HEK293 (cell line): ENCODE data around the gene TTC7B.

ENCODE experiments used
- CTCF ChIA-PET: fragments of 350-600 bp; formaldehyde crosslinking; extraction: SDS; loops from one replicate; lab custom pipeline; 2021; ENCODE audit warnings: antibody characterized with exemption; lab: Yijun Ruan, JAX
- POLR2A ChIA-PET: fragments of 300-600 bp; formaldehyde crosslinking; extraction: SDS; loops from one replicate; lab custom pipeline; 2020; ENCODE audit warnings: antibody characterized with exemption, inconsistent platforms; lab: Yijun Ruan, JAX
- H3K27ac ChIP-seq: fragments of 200-500 bp; sonication (Bioruptor generic); 2 replicates; pipeline ENCODE4 v1.5.1; 2014; ENCODE audit warnings: low read depth, low read length, control low read depth, inconsistent platforms; ENCODE audit errors: extremely low read depth
- H3K36me3 ChIP-seq, 2 experiments: fragments of 200-500 bp in 1 of 2; sonication (Bioruptor generic) in 1 of 2; 1 replicate in 1 of 2; 2 replicates in 1 of 2; pipeline ENCODE4 v1.5.1; 2014 to 2017; ENCODE audit warnings: inconsistent platforms in 2 of 2, low read length in 2 of 2; ENCODE audit not compliant: control insufficient read depth in 2 of 2, insufficient read depth in 1 of 2
- H3K4me1 ChIP-seq: fragments of 200-500 bp; sonication (Bioruptor generic); 2 replicates; pipeline ENCODE4 v1.5.1; 2014; ENCODE audit warnings: mild to moderate bottlenecking, low read length, inconsistent platforms; ENCODE audit not compliant: control insufficient read depth, insufficient read depth
- H3K4me3 ChIP-seq: 2 replicates; pipeline ENCODE4 v1.5.1; 2011; ENCODE audit warnings: low read depth, mild to moderate bottlenecking, control low read depth, low read length, moderate library complexity
- H3K9me3 ChIP-seq: fragments of 200-500 bp; sonication (Bioruptor generic); 2 replicates; pipeline ENCODE4 v1.5.1; 2014; ENCODE audit warnings: low read depth, low read length, inconsistent platforms; ENCODE audit not compliant: control insufficient read depth, insufficient read depth
- GLIS2 ChIP-seq: fragments of 450-650 bp; formaldehyde crosslinking; IDR thresholded peaks from 2 replicates; pipeline ENCODE4 v1.5.1; 2016; ENCODE audit warnings: missing biosample characterization, missing genetic modification characterization
- HOXC10 ChIP-seq: sonication (generic); formaldehyde crosslinking; IDR thresholded peaks from 2 replicates; pipeline ENCODE4 v1.8.1; 2023; ENCODE audit warnings: mild to moderate bottlenecking, missing genetic modification reagents
- HOXD13 ChIP-seq: sonication (generic); formaldehyde crosslinking; IDR thresholded peaks from 2 replicates; pipeline ENCODE4 v1.8.0; 2022; ENCODE audit warnings: missing genetic modification reagents, borderline replicate concordance
- KLF7 ChIP-seq: fragments of 450-650 bp; formaldehyde crosslinking; IDR thresholded peaks from 2 replicates; pipeline ENCODE4 v1.5.1; 2016; ENCODE audit warnings: missing biosample characterization, missing genetic modification characterization, borderline replicate concordance
- SP7 ChIP-seq: fragments of 450-650 bp; formaldehyde crosslinking; IDR thresholded peaks from 2 replicates; pipeline ENCODE4 v1.5.1; 2016; ENCODE audit warnings: missing biosample characterization, missing genetic modification characterization
- ZBTB1 ChIP-seq: fragments of 450-650 bp; formaldehyde crosslinking; IDR thresholded peaks from 2 replicates; pipeline ENCODE4 v1.5.1; 2016; ENCODE audit warnings: missing biosample characterization, missing genetic modification characterization
- ZBTB17 ChIP-seq: fragments of 450-650 bp; formaldehyde crosslinking; IDR thresholded peaks from 2 replicates; pipeline ENCODE4 v1.5.1; 2016; ENCODE audit warnings: missing biosample characterization, missing genetic modification characterization
- ZFP37 ChIP-seq: fragments of 450-650 bp; formaldehyde crosslinking; IDR thresholded peaks from 2 replicates; pipeline ENCODE4 v1.5.1; 2016; ENCODE audit warnings: missing biosample characterization, missing genetic modification characterization
- ZIC2 ChIP-seq: fragments of 450-650 bp; formaldehyde crosslinking; IDR thresholded peaks from 2 replicates; pipeline ENCODE4 v1.5.1; 2016; ENCODE audit warnings: missing biosample characterization, missing genetic modification characterization
- ZNF132 ChIP-seq: fragments of 450-650 bp; formaldehyde crosslinking; IDR thresholded peaks from 2 replicates; pipeline ENCODE4 v1.5.1; 2017; ENCODE audit warnings: missing biosample characterization, missing genetic modification characterization, borderline replicate concordance
- ZNF133 ChIP-seq: fragments of 450-650 bp; formaldehyde crosslinking; IDR thresholded peaks from 2 replicates; pipeline ENCODE4 v1.5.1; 2016; ENCODE audit warnings: missing biosample characterization, missing genetic modification characterization
- ZNF211 ChIP-seq: fragments of 450-650 bp; formaldehyde crosslinking; IDR thresholded peaks from 2 replicates; pipeline ENCODE4 v1.5.1; 2016; ENCODE audit warnings: low read depth, missing biosample characterization, missing genetic modification characterization
- ZNF223 ChIP-seq: fragments of 450-650 bp; formaldehyde crosslinking; IDR thresholded peaks from 2 replicates; pipeline ENCODE4 v1.5.1; 2016; ENCODE audit warnings: missing biosample characterization, missing genetic modification characterization
- ZNF324 ChIP-seq: fragments of 450-650 bp; formaldehyde crosslinking; IDR thresholded peaks from 2 replicates; pipeline ENCODE4 v1.5.1; 2016; ENCODE audit warnings: missing biosample characterization, missing genetic modification characterization
- ZNF341 ChIP-seq: fragments of 450-650 bp; formaldehyde crosslinking; IDR thresholded peaks from 2 replicates; pipeline ENCODE4; 2016; ENCODE audit warnings: low read depth, missing biosample characterization, missing genetic modification characterization
- ZNF354C ChIP-seq: fragments of 450-650 bp; formaldehyde crosslinking; IDR thresholded peaks from 2 replicates; pipeline ENCODE4 v1.5.1; 2016; ENCODE audit warnings: missing biosample characterization, missing genetic modification characterization, low read depth, borderline replicate concordance
- ZNF423 ChIP-seq: fragments of 450-650 bp; formaldehyde crosslinking; IDR thresholded peaks from 2 replicates; pipeline ENCODE4 v1.5.1; 2016; ENCODE audit warnings: missing biosample characterization, missing genetic modification characterization
- ZNF521 ChIP-seq: fragments of 450-650 bp; formaldehyde crosslinking; IDR thresholded peaks from 2 replicates; pipeline ENCODE4 v1.5.1; 2017; ENCODE audit warnings: missing biosample characterization, mild to moderate bottlenecking, missing genetic modification characterization
- ZNF548 ChIP-seq: fragments of 450-650 bp; formaldehyde crosslinking; IDR thresholded peaks from 2 replicates; pipeline ENCODE4 v1.5.1; 2016; ENCODE audit warnings: missing biosample characterization, missing genetic modification characterization
- ZNF555 ChIP-seq: fragments of 450-650 bp; formaldehyde crosslinking; conservative IDR thresholded peaks from 2 replicates; pipeline ENCODE4 v1.5.1; 2017; ENCODE audit warnings: missing biosample characterization, mild to moderate bottlenecking, missing genetic modification characterization, inconsistent platforms
- ZNF610 ChIP-seq: fragments of 450-650 bp; formaldehyde crosslinking; IDR thresholded peaks from 2 replicates; pipeline ENCODE4 v1.5.1; 2016; ENCODE audit warnings: missing biosample characterization, missing genetic modification characterization, borderline replicate concordance
- ZNF623 ChIP-seq: fragments of 450-650 bp; formaldehyde crosslinking; IDR thresholded peaks from 2 replicates; pipeline ENCODE4 v1.5.1; 2016; ENCODE audit warnings: missing biosample characterization, missing genetic modification characterization
- ZNF654 ChIP-seq: fragments of 450-650 bp; formaldehyde crosslinking; IDR thresholded peaks from 2 replicates; pipeline ENCODE4 v1.5.1; 2016; ENCODE audit warnings: low read depth, missing biosample characterization, missing genetic modification characterization
- ZNF837 ChIP-seq: fragments of 450-650 bp; formaldehyde crosslinking; IDR thresholded peaks from 2 replicates; pipeline ENCODE4 v1.5.1; 2016; ENCODE audit warnings: missing biosample characterization, missing genetic modification characterization
- ZNF843 ChIP-seq: fragments of 450-650 bp; formaldehyde crosslinking; IDR thresholded peaks from 2 replicates; pipeline ENCODE4 v1.5.1; 2016; ENCODE audit warnings: missing biosample characterization, missing genetic modification characterization
- ZSCAN30 ChIP-seq: fragments of 450-650 bp; IDR thresholded peaks from 2 replicates; pipeline ENCODE4 v1.5.1; 2018; ENCODE audit warnings: missing biosample characterization, mild to moderate bottlenecking, missing genetic modification characterization, moderate library complexity
- TF ChIP-seq, protein P1 (sequence below): fragments of 450-650 bp; formaldehyde crosslinking; IDR thresholded peaks from 2 replicates; pipeline ENCODE4 v1.5.1; 2016; ENCODE audit warnings: missing biosample characterization, missing genetic modification characterization
- TF ChIP-seq, protein P2 (sequence below): fragments of 450-650 bp; formaldehyde crosslinking; IDR thresholded peaks from 2 replicates; pipeline ENCODE4 v1.5.1; 2016; ENCODE audit warnings: missing biosample characterization, missing genetic modification characterization, borderline replicate concordance
- TF ChIP-seq, protein P3 (sequence below): fragments of 450-650 bp; formaldehyde crosslinking; IDR thresholded peaks from 2 replicates; pipeline ENCODE4 v1.5.1; 2017; ENCODE audit warnings: missing biosample characterization, mild to moderate bottlenecking, missing genetic modification characterization, moderate library complexity
- TF ChIP-seq, protein P4 (sequence below): fragments of 450-650 bp; formaldehyde crosslinking; IDR thresholded peaks from 2 replicates; pipeline ENCODE4; 2016; ENCODE audit warnings: missing biosample characterization, missing genetic modification characterization
- TF ChIP-seq, protein P5 (sequence below): IDR thresholded peaks from 2 replicates; pipeline ENCODE4 v1.6.1; 2011; ENCODE audit warnings: mild to moderate bottlenecking, low read depth, low read length, borderline replicate concordance
- TF ChIP-seq, protein P6 (sequence below): fragments of 450-650 bp; formaldehyde crosslinking; IDR thresholded peaks from 2 replicates; pipeline ENCODE4 v1.5.1; 2016; ENCODE audit warnings: missing biosample characterization, missing genetic modification characterization

The TTC7B gene

DNA sequence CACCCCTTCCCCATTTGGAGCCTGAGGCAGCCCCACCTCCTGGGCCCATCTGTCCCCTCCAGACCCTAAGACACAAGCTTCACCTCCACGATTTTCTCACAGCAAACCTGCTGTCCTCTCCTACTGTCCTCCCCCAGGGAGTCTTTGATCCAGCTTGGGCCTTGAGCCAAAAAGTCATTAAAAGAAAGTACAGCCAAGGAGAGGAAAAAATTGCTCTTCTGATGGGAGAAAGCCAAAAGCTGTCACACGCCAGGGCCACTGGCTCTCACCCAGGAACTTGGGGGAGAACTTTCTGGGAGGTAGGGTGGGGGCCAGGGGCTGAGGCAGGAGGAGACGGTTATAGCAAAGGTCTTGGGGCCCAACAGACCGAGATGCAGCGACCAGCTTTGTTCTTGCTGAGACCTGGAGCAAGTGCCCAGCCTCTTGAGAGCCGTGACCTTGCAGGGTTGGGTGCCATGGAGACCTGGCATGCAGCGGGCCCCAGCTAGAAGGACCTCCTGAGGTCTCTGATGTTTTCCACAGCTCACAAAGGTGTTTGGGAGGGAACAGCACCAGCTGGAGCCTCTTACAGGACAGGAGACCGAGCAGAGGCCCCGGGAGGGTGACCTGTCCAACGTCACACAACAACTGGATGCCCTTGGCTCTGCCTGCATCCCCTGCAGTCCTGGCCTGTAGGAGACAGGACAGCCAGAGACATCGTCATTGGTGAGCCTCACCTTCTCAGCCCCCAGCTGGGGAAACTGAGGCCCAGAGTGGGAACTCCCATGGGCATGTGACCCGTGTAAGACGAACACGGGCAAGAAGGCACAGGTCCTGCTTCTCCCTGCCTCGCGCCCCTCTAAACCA, 294.9 kb downstream of the TTC7B start (continued):
- no peak for TF ChIP-seq ZNF133 (tag by site-specific recombination)
- TF ChIP-seq, protein P1, sequence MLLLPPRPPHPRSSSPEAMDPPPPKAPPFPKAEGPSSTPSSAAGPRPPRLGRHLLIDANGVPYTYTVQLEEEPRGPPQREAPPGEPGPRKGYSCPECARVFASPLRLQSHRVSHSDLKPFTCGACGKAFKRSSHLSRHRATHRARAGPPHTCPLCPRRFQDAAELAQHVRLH (tag by site-specific recombination) = no peak
- no peak for TF ChIP-seq ZNF211
- TF ChIP-seq ZNF654 (tag by site-specific recombination) = no peak
- peak; percentile 46 for TF ChIP-seq ZNF341 (tag by site-specific recombination)
- TF ChIP-seq ZNF610 (tag by site-specific recombination) = no peak
- no peak for TF ChIP-seq KLF7 (tag by site-specific recombination)
- no peak for TF ChIP-seq ZNF354C (tag by site-specific recombination)
- TF ChIP-seq SP7 (tag by site-specific recombination) = 0 out of 2 replicates have a peak, but pooled peaks have one; percentile 17
- TF ChIP-seq, protein P2, sequence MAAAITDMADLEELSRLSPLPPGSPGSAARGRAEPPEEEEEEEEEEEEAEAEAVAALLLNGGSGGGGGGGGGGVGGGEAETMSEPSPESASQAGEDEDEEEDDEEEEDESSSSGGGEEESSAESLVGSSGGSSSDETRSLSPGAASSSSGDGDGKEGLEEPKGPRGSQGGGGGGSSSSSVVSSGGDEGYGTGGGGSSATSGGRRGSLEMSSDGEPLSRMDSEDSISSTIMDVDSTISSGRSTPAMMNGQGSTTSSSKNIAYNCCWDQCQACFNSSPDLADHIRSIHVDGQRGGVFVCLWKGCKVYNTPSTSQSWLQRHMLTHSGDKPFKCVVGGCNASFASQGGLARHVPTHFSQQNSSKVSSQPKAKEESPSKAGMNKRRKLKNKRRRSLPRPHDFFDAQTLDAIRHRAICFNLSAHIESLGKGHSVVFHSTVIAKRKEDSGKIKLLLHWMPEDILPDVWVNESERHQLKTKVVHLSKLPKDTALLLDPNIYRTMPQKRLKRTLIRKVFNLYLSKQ = no peak
- TF ChIP-seq ZNF843 (tag by site-specific recombination) = 0 out of 2 replicates have a peak, but pooled peaks have one; percentile 30
- peak; percentile 75 for TF ChIP-seq ZNF423 (tag by site-specific recombination)
- peak; percentile 97 for TF ChIP-seq ZIC2 (tag by site-specific recombination)
- TF ChIP-seq ZSCAN30 = no peak
- 0 out of 2 replicates have a peak, but pooled peaks have one; percentile 22 for TF ChIP-seq ZBTB17 (tag by site-specific recombination)
- TF ChIP-seq, protein P3, sequence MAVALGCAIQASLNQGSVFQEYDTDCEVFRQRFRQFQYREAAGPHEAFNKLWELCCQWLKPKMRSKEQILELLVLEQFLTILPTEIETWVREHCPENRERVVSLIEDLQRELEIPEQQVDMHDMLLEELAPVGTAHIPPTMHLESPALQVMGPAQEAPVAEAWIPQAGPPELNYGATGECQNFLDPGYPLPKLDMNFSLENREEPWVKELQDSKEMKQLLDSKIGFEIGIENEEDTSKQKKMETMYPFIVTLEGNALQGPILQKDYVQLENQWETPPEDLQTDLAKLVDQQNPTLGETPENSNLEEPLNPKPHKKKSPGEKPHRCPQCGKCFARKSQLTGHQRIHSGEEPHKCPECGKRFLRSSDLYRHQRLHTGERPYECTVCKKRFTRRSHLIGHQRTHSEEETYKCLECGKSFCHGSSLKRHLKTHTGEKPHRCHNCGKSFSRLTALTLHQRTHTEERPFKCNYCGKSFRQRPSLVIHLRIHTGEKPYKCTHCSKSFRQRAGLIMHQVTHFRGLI = no peak
- peak; percentile 82 for TF ChIP-seq ZNF223 (tag by site-specific recombination)
- TF ChIP-seq, protein P4, sequence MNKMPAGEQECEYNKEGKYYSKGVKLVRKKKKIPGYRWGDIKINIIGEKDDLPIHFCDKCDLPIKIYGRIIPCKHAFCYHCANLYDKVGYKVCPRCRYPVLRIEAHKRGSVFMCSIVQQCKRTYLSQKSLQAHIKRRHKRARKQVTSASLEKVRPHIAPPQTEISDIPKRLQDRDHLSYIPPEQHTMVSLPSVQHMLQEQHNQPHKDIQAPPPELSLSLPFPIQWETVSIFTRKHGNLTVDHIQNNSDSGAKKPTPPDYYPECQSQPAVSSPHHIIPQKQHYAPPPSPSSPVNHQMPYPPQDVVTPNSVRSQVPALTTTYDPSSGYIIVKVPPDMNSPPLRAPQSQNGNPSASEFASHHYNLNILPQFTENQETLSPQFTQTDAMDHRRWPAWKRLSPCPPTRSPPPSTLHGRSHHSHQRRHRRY (tag by site-specific recombination) = no peak
- TF ChIP-seq, protein P5, sequence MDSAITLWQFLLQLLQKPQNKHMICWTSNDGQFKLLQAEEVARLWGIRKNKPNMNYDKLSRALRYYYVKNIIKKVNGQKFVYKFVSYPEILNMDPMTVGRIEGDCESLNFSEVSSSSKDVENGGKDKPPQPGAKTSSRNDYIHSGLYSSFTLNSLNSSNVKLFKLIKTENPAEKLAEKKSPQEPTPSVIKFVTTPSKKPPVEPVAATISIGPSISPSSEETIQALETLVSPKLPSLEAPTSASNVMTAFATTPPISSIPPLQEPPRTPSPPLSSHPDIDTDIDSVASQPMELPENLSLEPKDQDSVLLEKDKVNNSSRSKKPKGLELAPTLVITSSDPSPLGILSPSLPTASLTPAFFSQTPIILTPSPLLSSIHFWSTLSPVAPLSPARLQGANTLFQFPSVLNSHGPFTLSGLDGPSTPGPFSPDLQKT = no peak
- peak; percentile 29; the same call in 1 of the 2 replicates for TF ChIP-seq GLIS2 (tag by site-specific recombination)
- TF ChIP-seq ZNF837 = no peak

DNA sequence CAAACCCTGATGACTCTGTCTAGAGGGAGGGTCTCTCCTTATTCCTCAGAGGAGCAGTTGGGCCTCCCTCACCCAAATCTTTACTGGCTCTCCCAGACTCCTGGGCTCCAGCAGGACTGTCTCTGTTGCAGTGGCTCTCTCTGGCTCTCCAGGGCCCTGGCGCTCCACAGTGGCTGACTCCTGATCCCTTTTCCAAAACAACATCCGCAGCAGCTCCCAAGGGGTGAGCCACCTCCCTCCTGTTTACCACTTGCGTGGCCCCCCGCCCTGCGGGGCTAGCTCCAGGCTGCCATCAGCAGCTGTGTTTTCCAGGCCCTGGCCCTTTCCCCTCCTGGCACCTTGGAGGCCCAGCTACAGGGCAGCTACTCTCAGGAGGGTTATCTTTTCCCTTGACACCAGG, 295.9 kb downstream of the TTC7B start:
- no peaks in the 10 kb centered on the region for H3K4me1 ChIP-seq
- H3K4me3 ChIP-seq = no peak overlapping the region
- H3K27ac ChIP-seq = no peak overlapping the region
- no peaks in the 10 kb centered on the region for H3K36me3 ChIP-seq
- H3K9me3 ChIP-seq = no peaks in the 10 kb centered on the region
- POLR2A ChIA-PET = no interaction called here
- CTCF ChIA-PET = interaction anchor here (1.3 kb wide), 2 partner anchors 11 to 121 kb away, joined by 3 to 4 read pairs; no protein-coding TSS in a partner anchor
- TF ChIP-seq, protein P6, sequence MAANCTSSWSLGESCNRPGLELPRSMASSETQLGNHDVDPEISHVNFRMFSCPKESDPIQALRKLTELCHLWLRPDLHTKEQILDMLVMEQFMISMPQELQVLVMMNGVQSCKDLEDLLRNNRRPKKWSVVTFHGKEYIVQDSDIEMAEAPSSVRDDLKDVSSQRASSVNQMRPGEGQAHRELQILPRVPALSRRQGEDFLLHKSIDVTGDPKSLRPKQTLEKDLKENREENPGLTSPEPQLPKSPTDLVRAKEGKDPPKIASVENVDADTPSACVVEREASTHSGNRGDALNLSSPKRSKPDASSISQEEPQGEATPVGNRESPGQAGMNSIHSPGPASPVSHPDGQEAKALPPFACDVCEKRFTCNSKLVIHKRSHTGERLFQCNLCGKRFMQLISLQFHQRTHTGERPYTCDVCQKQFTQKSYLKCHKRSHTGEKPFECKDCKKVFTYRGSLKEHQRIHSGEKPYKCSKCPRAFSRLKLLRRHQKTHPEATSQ (tag by site-specific recombination) = no peak
- TF ChIP-seq HOXD13 (no peak), ZFP37 (tag by site-specific recombination) (no peak), ZNF555 (tag by site-specific recombination) (no peak), ZNF132 (tag by site-specific recombination) (no peak), ZNF623 (tag by site-specific recombination) (no peak), ZBTB1 (tag by site-specific recombination) (no peak), ZNF521 (tag by site-specific recombination) (no peak), ZNF548 (tag by site-specific recombination) (no peak), HOXC10 (CRISPR knock-in tag) (no peak), ZNF341 (tag by site-specific recombination) (peak; percentile 32), ZNF324 (tag by site-specific recombination) (no peak)
